IMR-90 (cell line): Measurements from ENCODE around the gene NDUFAF4. TPM values are rescaled to one million over a fixed set of nuclear protein-coding genes. Genes with fewer than 3 reads are reported as not detected.

Source experiments
- ATAC-seq: fragments of 200-7000 bp; cut with Tn5 transposase; 2 replicates; pipeline ENCODE4 v1.9.1; 2020; ENCODE audit warnings: low read depth, mild to moderate bottlenecking, moderate library complexity
- BruUV-seq: library from RNA; stranded (reverse); fragments of 400-500 nt; replicated peaks from 2 replicates; lab custom pipeline; 2021; lab: Mats Ljungman, UMichigan
- CTCF ChIA-PET: fragments of 300-600 bp; formaldehyde crosslinking; extraction: SDS; loops from one replicate; lab custom pipeline; 2021; ENCODE audit warnings: antibody characterized with exemption; lab: Yijun Ruan, JAX
- POLR2A ChIA-PET: fragments of 300-600 bp; sonication (Branson Sonifier 250); formaldehyde crosslinking; loops from one replicate; lab custom pipeline; 2022; ENCODE audit warnings: antibody characterized with exemption; ENCODE audit not compliant: unreplicated experiment; lab: Charles Lee
- DNase-seq: peaks from one replicate; pipeline ENCODE4 v3.0.0; 2013
- H2AFZ ChIP-seq: replicated peaks from 2 replicates; pipeline ENCODE3; 2013; ENCODE audit warnings: low read length, mild to moderate bottlenecking; ENCODE audit not compliant: poor library complexity
- H2AK5ac ChIP-seq: 2 replicates; pipeline ENCODE4 v1.6.1; 2013; ENCODE audit warnings: low read depth, low read length, inconsistent platforms
- H2AK9ac ChIP-seq: replicated peaks from 2 replicates; pipeline ENCODE3; 2013; ENCODE audit warnings: mild to moderate bottlenecking, low read depth, low read length, moderate library complexity; ENCODE audit not compliant: poor library complexity
- H2BK120ac ChIP-seq: 2 replicates; pipeline ENCODE4 v1.6.1; 2013; ENCODE audit warnings: low read depth, low read length, inconsistent platforms
- H2BK15ac ChIP-seq: 3 replicates; pipeline ENCODE4 v1.6.1; 2013; ENCODE audit warnings: low read depth, low read length, inconsistent platforms
- H2BK20ac ChIP-seq: 2 replicates; pipeline ENCODE4 v1.6.1; 2013; ENCODE audit warnings: low read depth, mild to moderate bottlenecking, inconsistent platforms, low read length, moderate library complexity
- H2BK5ac ChIP-seq: 2 replicates; pipeline ENCODE4 v1.6.1; 2013; ENCODE audit warnings: mild to moderate bottlenecking, low read depth, low read length, inconsistent platforms; ENCODE audit not compliant: poor library complexity, severe bottlenecking
- H3K14ac ChIP-seq: replicated peaks from 2 replicates; pipeline ENCODE4 v1.6.1; 2013; ENCODE audit warnings: low read depth, low read length, inconsistent platforms
- H3K18ac ChIP-seq: 2 replicates; pipeline ENCODE4 v1.6.1; 2013; ENCODE audit warnings: low read depth, low read length, control low read depth
- H3K23ac ChIP-seq: 2 replicates; pipeline ENCODE4 v1.6.1; 2013; ENCODE audit warnings: low read depth, low read length, inconsistent platforms
- H3K27ac ChIP-seq: 2 replicates; pipeline ENCODE4 v1.5.1; 2013; ENCODE audit warnings: mild to moderate bottlenecking, control low read depth, low read length; ENCODE audit not compliant: insufficient read depth
- H3K27me3 ChIP-seq: 2 replicates; pipeline ENCODE4 v1.6.1; 2013; ENCODE audit warnings: low read length; ENCODE audit not compliant: control insufficient read depth, insufficient read depth
- H3K36me3 ChIP-seq: 2 replicates; pipeline ENCODE4 v1.6.1; 2013; ENCODE audit warnings: low read length, mixed read lengths; ENCODE audit not compliant: control insufficient read depth, insufficient read depth
- H3K4ac ChIP-seq: 2 replicates; pipeline ENCODE4 v1.6.1; 2013; ENCODE audit warnings: low read depth, low read length, inconsistent platforms
- H3K4me1 ChIP-seq: 2 replicates; pipeline ENCODE4 v1.6.1; 2013; ENCODE audit warnings: low read length, mixed read lengths; ENCODE audit not compliant: control insufficient read depth, insufficient read depth
- H3K4me2 ChIP-seq: 2 replicates; pipeline ENCODE4 v1.6.1; 2013; ENCODE audit warnings: low read depth, mild to moderate bottlenecking, control low read depth, low read length, moderate library complexity
- H3K4me3 ChIP-seq: 2 replicates; pipeline ENCODE4 v1.5.1; 2013; ENCODE audit warnings: low read depth, mild to moderate bottlenecking, control low read depth, low read length, moderate library complexity; ENCODE audit not compliant: insufficient read depth
- H3K56ac ChIP-seq: 2 replicates; pipeline ENCODE4 v1.6.1; 2013; ENCODE audit warnings: low read length, inconsistent platforms; ENCODE audit not compliant: insufficient read depth; ENCODE audit errors: extremely low read depth
- H3K79me1 ChIP-seq, 2 experiments: 2 replicates each; pipeline ENCODE4 v1.6.1; 2013; ENCODE audit warnings: low read length in 2 of 2, inconsistent platforms in 1 of 2, low read depth in 1 of 2
- H3K9ac ChIP-seq: 2 replicates; pipeline ENCODE4 v1.6.1; 2013; ENCODE audit warnings: low read depth, low read length, control low read depth
- H3K9me1 ChIP-seq: 2 replicates; pipeline ENCODE4 v1.6.1; 2013; ENCODE audit warnings: low read length, inconsistent platforms; ENCODE audit not compliant: insufficient read depth
- H3K9me3 ChIP-seq: 2 replicates; pipeline ENCODE4 v1.6.1; 2013; ENCODE audit warnings: low read length; ENCODE audit not compliant: control insufficient read depth, insufficient read depth
- H4K20me1 ChIP-seq: 2 replicates; pipeline ENCODE4 v1.6.1; 2013; ENCODE audit warnings: low read length, inconsistent platforms; ENCODE audit not compliant: insufficient read depth
- H4K5ac ChIP-seq: 2 replicates; pipeline ENCODE4 v1.6.1; 2013; ENCODE audit warnings: mild to moderate bottlenecking, low read depth, low read length, control low read depth
- H4K8ac ChIP-seq, 2 experiments: 2 replicates each; pipeline ENCODE4 v1.6.1; 2013; ENCODE audit warnings: low read depth in 2 of 2, low read length in 2 of 2, control low read depth in 1 of 2, inconsistent platforms in 1 of 2
- H4K91ac ChIP-seq: 2 replicates; pipeline ENCODE4 v1.6.1; 2013; ENCODE audit warnings: low read depth, low read length, inconsistent platforms; ENCODE audit not compliant: insufficient read depth
- BHLHE40 ChIP-seq: fragments of 150-350 bp; IDR thresholded peaks from 2 replicates; pipeline ENCODE4 v1.6.1; 2016; ENCODE audit warnings: mild to moderate bottlenecking, low read depth, low read length
- CEBPB ChIP-seq: IDR thresholded peaks from 2 replicates; pipeline ENCODE4 v1.6.1; 2012; ENCODE audit warnings: low read depth, low read length, improper control_type of control experiment
- CHD1 ChIP-seq: IDR thresholded peaks from 2 replicates; pipeline ENCODE4 v1.6.1; 2012; ENCODE audit warnings: low read depth, low read length, improper control_type of control experiment
- CTCF ChIP-seq: conservative IDR thresholded peaks from 2 replicates; pipeline ENCODE4 v1.5.1; 2012; ENCODE audit warnings: mild to moderate bottlenecking, low read depth, low read length, improper control_type of control experiment
- ELK1 ChIP-seq: fragments of 150-350 bp; IDR thresholded peaks from 2 replicates; pipeline ENCODE4 v1.6.1; 2016; ENCODE audit warnings: low read depth, mild to moderate bottlenecking, low read length, moderate library complexity, borderline replicate concordance
- MAZ ChIP-seq: IDR thresholded peaks from 2 replicates; pipeline ENCODE4 v1.6.1; 2012; ENCODE audit warnings: low read depth, mild to moderate bottlenecking, low read length, improper control_type of control experiment, moderate library complexity, borderline replicate concordance
- MXI1 ChIP-seq: IDR thresholded peaks from 2 replicates; pipeline ENCODE4 v1.6.1; 2012; ENCODE audit warnings: low read depth, mild to moderate bottlenecking, low read length, moderate library complexity, borderline replicate concordance
- NFE2L2 ChIP-seq: fragments of 150-350 bp; IDR thresholded peaks from 2 replicates; pipeline ENCODE4 v1.6.1; 2016; ENCODE audit warnings: low read depth, mild to moderate bottlenecking, low read length
- POLR2A ChIP-seq: IDR thresholded peaks from 2 replicates; pipeline ENCODE4 v1.6.1; 2012; ENCODE audit warnings: mild to moderate bottlenecking, low read depth, low read length
- RAD21 ChIP-seq: IDR thresholded peaks from 2 replicates; pipeline ENCODE4 v1.6.1; 2012; ENCODE audit warnings: low read length, improper control_type of control experiment
- RCOR1 ChIP-seq: IDR thresholded peaks from 2 replicates; pipeline ENCODE4 v1.6.1; 2012; ENCODE audit warnings: mild to moderate bottlenecking, low read length, improper control_type of control experiment; ENCODE audit not compliant: insufficient replicate concordance
- SMC3 ChIP-seq: fragments of 150-350 bp; IDR thresholded peaks from 2 replicates; pipeline ENCODE4 v1.6.1; 2016; ENCODE audit warnings: low read depth, mild to moderate bottlenecking, antibody characterized with exemption, low read length, moderate library complexity
- USF2 ChIP-seq: fragments of 150-350 bp; IDR thresholded peaks from 2 replicates; pipeline ENCODE4 v1.6.1; 2017; ENCODE audit warnings: mild to moderate bottlenecking, antibody characterized with exemption, low read length, low read depth
- WGBS, 2 experiments: methylation state at CpG; one replicate each; pipeline versions ENCODE4 v1.1.5 to v1.1.7; 2013; ENCODE audit warnings: missing lambda C conversion rate in 2 of 2; ENCODE audit not compliant: insufficient read length in 1 of 2; ENCODE audit errors: extremely low coverage in 2 of 2; 5-methylcytosine and 5-hydroxymethylcytosine counted together
- dilution Hi-C: fragments of 300-500 bp; cut with HindIII; formaldehyde crosslinking; loops from one replicate; pipeline ENCODE4 v1.14.3; 2018; ENCODE audit warnings: low sequenced_read_pairs; ENCODE audit not compliant: unreplicated experiment
- in situ Hi-C: fragments of 300-500 bp; cut with MboI; formaldehyde crosslinking; loops from 3 replicates; pipeline ENCODE4 v1.14.3; 2019; ENCODE audit warnings: low sequenced_read_pairs, inconsistent platforms, mixed read lengths
- intact Hi-C: fragments of 100-400 bp; cut with micrococcal nuclease; formaldehyde crosslinking; loops from 2 replicates; pipeline ENCODE4 v1.10.0; 2022
- polyA plus RNA-seq, 3 experiments: library from polyadenylated mRNA; depleted of rRNA; stranded (reverse); fragments of >200 nt; gene quantifications; 2 replicates each; pipeline ENCODE4 v1.2.3, GENCODE V29; 2012; ENCODE audit warnings: low replicate concordance in 1 of 3
- total RNA-seq: library from RNA; depleted of rRNA; stranded (reverse); fragments of >200 nt; gene quantifications from 2 replicates; pipeline ENCODE4 v1.2.3, GENCODE V29; 2012

The NDUFAF4 gene
- total and polyA plus RNA-seq, 2 of the 4 experiments (the other 2 are of a cell fraction): 6.3 to 13.4 TPM

- no peaks in the 10 kb centered on the region for H4K20me1 ChIP-seq
- dilution Hi-C loops (no loop called here), intact Hi-C loops (no loop called here), in situ Hi-C loops (no loop called here)
- H3K18ac ChIP-seq: no peak overlapping the region
- H3K79me1 ChIP-seq: no peaks in the 10 kb centered on the region
- H2AK5ac ChIP-seq: no peak overlapping the region
- H3K9me1 ChIP-seq: no peaks in the 10 kb centered on the region
- H3K9me3 ChIP-seq: no peaks in the 10 kb centered on the region
- H3K27me3 ChIP-seq: peaks cover 15% of the 10 kb centered on the region
- H3K4me1 ChIP-seq: no peaks in the 10 kb centered on the region
- no peaks in the 10 kb centered on the region for H3K36me3 ChIP-seq
- no peak overlapping the region for H3K56ac ChIP-seq
- H2BK5ac ChIP-seq: no peak overlapping the region
- no peak overlapping the region for H3K4ac ChIP-seq
- no peak overlapping the region for H3K14ac ChIP-seq
- H2BK15ac ChIP-seq: no peak overlapping the region
- POLR2A ChIA-PET: no interaction called here
- no peak overlapping the region for H3K23ac ChIP-seq
- no peak for ATAC-seq
- no peak overlapping the region for H4K5ac ChIP-seq
- TF ChIP-seq POLR2A: no peak
- TF ChIP-seq NFE2L2: no peak
- no peak for TF ChIP-seq BHLHE40
- TF ChIP-seq ELK1: no peak
- no peak for TF ChIP-seq MAZ
- TF ChIP-seq SMC3: no peak
- TF ChIP-seq USF2: no peak
- TF ChIP-seq RAD21: no peak
- TF ChIP-seq MXI1: no peak
- no peak for TF ChIP-seq CHD1
- TF ChIP-seq CTCF: no peak
- no peak for TF ChIP-seq CEBPB
- TF ChIP-seq RCOR1: no peak
- H4K8ac ChIP-seq: no peak overlapping the region
- H2BK20ac ChIP-seq: no peak overlapping the region
- no peak overlapping the region for H3K4me2 ChIP-seq
- H2BK120ac ChIP-seq: no peak overlapping the region
- no TSS peak for BruUV-seq
- H3K9ac ChIP-seq: no peak overlapping the region
- CTCF ChIA-PET: no interaction called here
- no peak for DNase-seq
- no peak overlapping the region for H2AFZ ChIP-seq
- H3K27ac ChIP-seq: no peak overlapping the region
- H3K4me3 ChIP-seq: no peak overlapping the region
- H2AK9ac ChIP-seq: no peak overlapping the region
- H4K91ac ChIP-seq: no peak overlapping the region
- WGBS, 2 experiments: no CpG with 5 or more reads among the region's 1 CpG
These were observed 19.4 kb upstream of the NDUFAF4 start for GRCh38 chr6:96917098-96917497.
